Thoracic aorta (tissue), 2 donors: ENCODE measurements around the gene PTGR3. TPM values are rescaled to one million over a fixed set of nuclear protein-coding genes. Genes with fewer than 3 reads are reported as not detected.

Experiments used
- ATAC-seq: fragments of 150-250 bp; one replicate; pipeline ENCODE4 v1.8.0; 2017; ENCODE audit warnings: low read depth; ENCODE audit not compliant: insufficient number of reproducible peaks, low FRiP score
- DNase-seq: peaks from one replicate; pipeline ENCODE4 v3.0.0-alpha.2; 2020; ENCODE audit warnings: low spot score
- H3K27ac ChIP-seq, 2 donors: fragments of 200-600 bp; sonication (generic); 1 replicate in 1 of 2; 2 replicates in 1 of 2; pipeline ENCODE4 v1.5.1; 2016; ENCODE audit warnings: mild to moderate bottlenecking in 2 of 2, moderate library complexity in 2 of 2
- H3K27me3 ChIP-seq: fragments of 200-600 bp; sonication (generic); replicated peaks from 2 replicates; pipeline ENCODE4 v1.6.0; 2016; ENCODE audit warnings: mild to moderate bottlenecking; ENCODE audit not compliant: insufficient read depth
- H3K36me3 ChIP-seq: fragments of 200-600 bp; sonication (generic); one replicate; pipeline ENCODE4 v1.5.1; 2016
- H3K4me1 ChIP-seq, 2 donors: fragments of 200-600 bp; sonication (generic); 1 replicate in 1 of 2; 2 replicates in 1 of 2; pipeline versions ENCODE4 v1.5.1 to v1.6.0; 2016; ENCODE audit warnings: low read depth in 2 of 2, mild to moderate bottlenecking in 1 of 2; ENCODE audit not compliant: control insufficient read depth in 1 of 2
- H3K4me3 ChIP-seq: fragments of 200-600 bp; sonication (generic); 2 replicates; pipeline ENCODE4 v1.5.1; 2016; ENCODE audit warnings: mild to moderate bottlenecking
- H3K9me3 ChIP-seq: fragments of 200-600 bp; sonication (generic); 2 replicates; pipeline ENCODE4 v1.5.1; 2016
- total RNA-seq, 2 donors: library from RNA; depleted of rRNA; stranded (reverse); fragments of >200 nt; gene quantifications; one replicate each; pipeline versions ENCODE4 v1.1.0 to v1.2.3, GENCODE V29; 2016
- TF ChIP-seq, protein P1 (sequence below): fragments of 200-600 bp; sonication (generic); IDR thresholded peaks from one replicate; pipeline ENCODE4 v1.5.1; 2019; ENCODE audit warnings: antibody characterized with exemption

Gene PTGR3, protein sequence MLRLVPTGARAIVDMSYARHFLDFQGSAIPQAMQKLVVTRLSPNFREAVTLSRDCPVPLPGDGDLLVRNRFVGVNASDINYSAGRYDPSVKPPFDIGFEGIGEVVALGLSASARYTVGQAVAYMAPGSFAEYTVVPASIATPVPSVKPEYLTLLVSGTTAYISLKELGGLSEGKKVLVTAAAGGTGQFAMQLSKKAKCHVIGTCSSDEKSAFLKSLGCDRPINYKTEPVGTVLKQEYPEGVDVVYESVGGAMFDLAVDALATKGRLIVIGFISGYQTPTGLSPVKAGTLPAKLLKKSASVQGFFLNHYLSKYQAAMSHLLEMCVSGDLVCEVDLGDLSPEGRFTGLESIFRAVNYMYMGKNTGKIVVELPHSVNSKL
- 10 to 100 TPM; 11.2 to 21.7 TPM for total RNA-seq

DNA sequence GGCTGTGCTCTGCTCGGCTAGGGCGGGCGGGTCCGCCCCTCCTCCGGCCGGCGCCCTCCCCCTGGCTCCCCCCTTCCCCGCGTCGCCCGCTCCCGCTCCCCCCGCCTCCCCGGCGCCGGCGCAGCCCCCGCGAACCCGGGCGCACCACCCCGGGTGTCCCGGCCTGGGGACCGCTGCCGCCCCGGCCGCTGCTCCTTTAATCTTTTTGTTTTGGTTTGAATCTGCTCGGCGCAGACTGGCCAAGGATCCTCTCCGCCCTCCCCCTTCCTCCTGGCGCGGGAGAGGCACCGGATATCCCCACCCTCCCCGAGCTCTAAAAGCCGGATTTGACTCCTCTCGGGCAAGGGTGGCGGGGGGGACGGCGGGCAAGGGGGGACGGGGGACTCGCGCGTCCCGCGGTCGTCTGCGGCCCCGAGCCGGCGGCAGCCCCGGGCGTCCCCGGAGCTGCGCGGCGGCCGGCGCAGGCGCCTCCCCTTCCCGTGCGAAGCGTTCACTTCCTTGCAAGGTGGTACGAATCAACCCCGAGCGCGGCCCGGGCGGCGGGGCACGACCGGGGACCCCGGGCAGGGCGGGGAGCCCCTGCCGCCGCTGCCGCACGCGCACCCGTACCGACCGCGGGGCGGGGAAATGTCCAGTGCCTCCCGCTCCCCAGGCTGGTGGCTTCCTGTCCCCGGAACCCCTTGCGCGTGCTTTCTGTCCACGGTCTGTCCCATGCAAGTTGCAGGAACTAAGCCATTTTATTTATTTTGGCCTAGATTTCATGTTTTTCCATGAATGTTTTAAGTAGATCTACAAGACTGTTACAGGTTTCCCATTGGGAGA, at the start of gene PTGR3:
PTGR3 (minus strand) TSS at position 11 of the 822 bp plus-strand sequence. CDS start 81 bp downstream, outside the sequence.
- Histone ChIP-seq H3K27me3 (no peaks in the 10 kb centered on the region), H3K9me3 (no peaks in the 10 kb centered on the region), H3K27ac (peak within 1 kb of the TSS; percentile 92 to 96), H3K4me1 (peaks cover 36 to 58% of the 10 kb centered on the region in 2 donors), H3K36me3 (no peaks in the 10 kb centered on the region), H3K4me3 (peak within 1 kb of the TSS; percentile 98)
- DNase-seq (peak; percentile 60), ATAC-seq (peak; percentile 44)
- TF ChIP-seq, protein P1, sequence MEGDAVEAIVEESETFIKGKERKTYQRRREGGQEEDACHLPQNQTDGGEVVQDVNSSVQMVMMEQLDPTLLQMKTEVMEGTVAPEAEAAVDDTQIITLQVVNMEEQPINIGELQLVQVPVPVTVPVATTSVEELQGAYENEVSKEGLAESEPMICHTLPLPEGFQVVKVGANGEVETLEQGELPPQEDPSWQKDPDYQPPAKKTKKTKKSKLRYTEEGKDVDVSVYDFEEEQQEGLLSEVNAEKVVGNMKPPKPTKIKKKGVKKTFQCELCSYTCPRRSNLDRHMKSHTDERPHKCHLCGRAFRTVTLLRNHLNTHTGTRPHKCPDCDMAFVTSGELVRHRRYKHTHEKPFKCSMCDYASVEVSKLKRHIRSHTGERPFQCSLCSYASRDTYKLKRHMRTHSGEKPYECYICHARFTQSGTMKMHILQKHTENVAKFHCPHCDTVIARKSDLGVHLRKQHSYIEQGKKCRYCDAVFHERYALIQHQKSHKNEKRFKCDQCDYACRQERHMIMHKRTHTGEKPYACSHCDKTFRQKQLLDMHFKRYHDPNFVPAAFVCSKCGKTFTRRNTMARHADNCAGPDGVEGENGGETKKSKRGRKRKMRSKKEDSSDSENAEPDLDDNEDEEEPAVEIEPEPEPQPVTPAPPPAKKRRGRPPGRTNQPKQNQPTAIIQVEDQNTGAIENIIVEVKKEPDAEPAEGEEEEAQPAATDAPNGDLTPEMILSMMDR = no peak

DNA sequence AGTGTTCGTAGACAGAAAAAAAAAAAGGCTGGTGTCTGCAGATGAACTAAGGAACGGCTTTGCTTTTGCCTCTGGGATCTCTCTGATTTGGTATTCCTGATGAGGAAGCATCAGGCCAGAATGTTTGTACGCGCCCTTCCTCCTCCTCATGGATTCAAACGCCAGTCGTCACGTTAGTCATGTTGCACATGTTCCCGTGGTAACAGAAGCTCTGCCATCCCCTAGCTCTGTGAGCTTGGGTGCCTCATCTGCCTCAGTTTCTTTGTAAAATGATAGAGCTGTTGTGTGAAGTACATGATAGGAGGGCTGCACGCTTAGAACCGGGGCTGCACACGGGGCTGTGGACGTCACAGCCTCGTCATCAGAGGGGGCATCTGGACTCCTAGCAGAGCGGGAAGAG, 48.7 kb upstream of the PTGR3 start:
- Histone ChIP-seq H3K27ac (no peak overlapping the region), H3K36me3 (no peaks in the 10 kb centered on the region), H3K9me3 (no peaks in the 10 kb centered on the region), H3K4me1 (peaks cover 10 to 16% of the 10 kb centered on the region in 2 donors), H3K27me3 (no peaks in the 10 kb centered on the region), H3K4me3 (no peak overlapping the region)
- ATAC-seq (no peak), DNase-seq (no peak)
- TF ChIP-seq, protein P1 = no peak

DNA sequence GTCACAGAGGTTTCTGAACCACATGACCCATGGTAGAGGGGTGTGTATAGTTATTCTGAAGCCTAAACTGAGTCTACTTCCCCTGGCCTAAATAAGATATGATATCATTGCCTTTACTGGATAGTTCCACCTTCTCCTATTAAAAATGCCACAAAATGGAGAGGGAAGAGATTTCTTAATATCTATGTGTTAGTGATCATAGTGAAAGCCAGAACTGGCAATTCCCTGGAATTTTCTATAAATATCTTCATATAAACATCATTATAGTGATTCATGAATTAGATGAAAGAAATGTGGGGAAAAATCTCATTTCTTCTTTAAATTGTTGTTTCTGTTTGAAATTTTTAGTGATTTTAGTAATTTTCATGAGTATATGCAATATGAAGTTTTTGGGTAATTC, 47.4 kb upstream of the PTGR3 start:
- H3K27ac ChIP-seq = no peak overlapping the region
- ATAC-seq (no peak), DNase-seq (no peak)
- H3K4me3 ChIP-seq = no peak overlapping the region
- no peaks in the 10 kb centered on the region for H3K9me3 ChIP-seq
- peaks cover 16 to 27% of the 10 kb centered on the region in 2 donors for H3K4me1 ChIP-seq
- no peaks in the 10 kb centered on the region for H3K36me3 ChIP-seq
- no peaks in the 10 kb centered on the region for H3K27me3 ChIP-seq
- TF ChIP-seq, protein P1 = no peak

DNA sequence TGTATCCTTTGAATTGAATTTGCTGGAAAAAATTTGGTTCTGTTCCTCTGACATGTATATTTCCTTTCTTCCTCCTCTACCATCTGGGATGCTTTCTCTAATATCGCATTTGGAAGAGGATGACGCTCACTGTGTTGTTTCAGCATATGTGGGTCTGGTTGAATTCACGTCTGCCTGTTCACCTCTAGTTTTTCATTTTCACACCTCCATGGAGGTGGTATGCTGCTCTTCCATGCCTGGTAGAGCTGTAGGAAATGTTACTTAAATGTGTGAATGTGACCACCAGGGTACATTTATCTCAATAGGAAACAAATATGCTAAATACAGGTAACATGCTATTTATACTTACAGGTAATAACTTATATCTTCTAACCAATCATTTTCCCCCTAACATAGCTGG, 46.2 kb upstream of the PTGR3 start:
- no peaks in the 10 kb centered on the region for H3K36me3 ChIP-seq
- no peaks in the 10 kb centered on the region for H3K27me3 ChIP-seq
- H3K4me3 ChIP-seq = no peak overlapping the region
- H3K4me1 ChIP-seq = peaks cover 17 to 30% of the 10 kb centered on the region in 2 donors
- no peak for ATAC-seq
- TF ChIP-seq, protein P1 = no peak
- no peak for DNase-seq
- H3K9me3 ChIP-seq = no peaks in the 10 kb centered on the region
- no peak overlapping the region for H3K27ac ChIP-seq

DNA sequence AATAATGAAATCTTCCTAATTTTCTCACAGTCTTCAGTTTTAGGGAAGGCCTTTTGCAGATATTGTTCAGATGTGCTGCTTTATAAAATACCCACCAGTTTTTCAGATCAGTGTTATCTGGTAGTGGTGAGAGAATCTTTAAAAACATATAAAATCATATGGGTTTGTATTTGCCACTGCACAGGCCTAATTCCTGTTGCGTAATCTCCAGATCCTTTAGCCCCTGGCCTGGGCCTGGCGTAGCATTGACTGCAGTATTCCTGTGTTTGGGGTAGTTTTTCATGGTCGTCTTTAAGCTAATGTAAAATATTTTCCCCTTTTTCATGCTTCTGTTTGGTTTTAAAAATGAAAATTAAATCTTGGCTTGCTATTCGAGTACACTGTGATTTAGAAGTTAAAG, 44.8 kb upstream of the PTGR3 start:
- ATAC-seq (no peak), DNase-seq (no peak)
- no peaks in the 10 kb centered on the region for H3K9me3 ChIP-seq
- H3K36me3 ChIP-seq = no peaks in the 10 kb centered on the region
- H3K4me3 ChIP-seq = no peak overlapping the region
- TF ChIP-seq, protein P1 = no peak
- H3K4me1 ChIP-seq = peaks cover 17 to 33% of the 10 kb centered on the region in 2 donors
- H3K27me3 ChIP-seq = no peaks in the 10 kb centered on the region
- no peak overlapping the region for H3K27ac ChIP-seq
